ENCODE data around the gene BUD23. TPM values are rescaled to one million over a fixed set of nuclear protein-coding genes. Genes with fewer than 3 reads are reported as not detected.

The BUD23 gene
- total RNA-seq, 4 donors from 2014 or later, result 22.5 to 50.6 (median 39.3) TPM

GRCh38 chr7:73678862-73679261, 4.5 kb upstream of the BUD23 start:
- no peak for DNase-seq (ENCODE audit: low spot score in 2 of 2)
- peaks cover 0 to 49% (median 10%) of the 10 kb centered on the region in 3 donors for H3K36me3 ChIP-seq
- peaks cover 7 to 34% (median 14%) of the 10 kb centered on the region in 4 donors for H3K4me1 ChIP-seq
- no peak for TF ChIP-seq EP300 (IDR thresholded peaks at IDR 0.05)
- TF ChIP-seq POLR2A (IDR thresholded peaks at IDR 0.05), result no peak
- TF ChIP-seq CTCF (IDR thresholded peaks at IDR 0.05), result no peak
- H3K4me3 ChIP-seq, result no peak overlapping the region
- 92 to 94% methylated on average over 5 to 6 of the region's 6 CpGs for WGBS, 2 donors
- no peaks in the 10 kb centered on the region for H3K9me3 ChIP-seq
- no peaks in the 10 kb centered on the region for H3K27me3 ChIP-seq
- H3K27ac ChIP-seq, result no peak overlapping the region

DNA sequence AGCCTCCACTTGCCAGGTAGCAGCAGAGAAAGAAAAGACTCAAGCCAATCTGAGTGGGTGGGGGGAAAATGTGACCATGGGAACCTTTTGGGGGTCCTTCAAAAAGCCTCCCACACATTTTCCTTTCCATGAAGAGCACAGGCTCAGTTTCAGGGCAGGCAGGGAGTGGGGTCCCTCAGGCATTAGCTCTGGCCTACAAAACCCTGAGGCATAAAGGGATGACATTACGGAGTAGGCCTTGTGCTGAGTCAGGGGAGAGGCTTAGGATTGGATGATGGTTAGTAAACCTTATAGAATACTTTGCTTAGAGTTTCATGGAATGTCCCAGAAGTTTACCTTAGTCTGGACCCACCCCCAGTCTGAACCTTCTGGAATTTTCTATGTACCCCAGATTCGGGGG, 3.7 kb upstream of the BUD23 start:
- Histone ChIP-seq H3K4me3 (no peak overlapping the region), H3K27me3 (no peaks in the 10 kb centered on the region), H3K9me3 (no peaks in the 10 kb centered on the region), H3K36me3 (peaks cover 0 to 49% (median 10%) of the 10 kb centered on the region in 3 donors), H3K4me1 (peaks cover 7 to 42% (median 14%) of the 10 kb centered on the region in 4 donors), H3K27ac (no peak overlapping the region)
- TF ChIP-seq EP300 (IDR thresholded peaks at IDR 0.05) (no peak), CTCF (IDR thresholded peaks at IDR 0.05) (no peak), POLR2A (IDR thresholded peaks at IDR 0.05) (no peak)
- no peak for DNase-seq (ENCODE audit: low spot score in 2 of 2)
- 77 to 88% methylated on average over 2 of the region's 2 CpGs for WGBS, 2 donors

GRCh38 chr7:73680501-73680900, 2.9 kb upstream of the BUD23 start:
- DNase-seq (ENCODE audit: low spot score in 2 of 2), result no peak
- TF ChIP-seq EP300 (IDR thresholded peaks at IDR 0.05), result no peak
- no peak for TF ChIP-seq CTCF (IDR thresholded peaks at IDR 0.05)
- no peak for TF ChIP-seq POLR2A (IDR thresholded peaks at IDR 0.05)
- 88 to 91% methylated on average over 7 of the region's 7 CpGs for WGBS, 2 donors
- H3K9me3 ChIP-seq, result no peaks in the 10 kb centered on the region
- H3K4me1 ChIP-seq, result peaks cover 7 to 45% (median 14%) of the 10 kb centered on the region in 4 donors
- H3K4me3 ChIP-seq, result no peak overlapping the region
- H3K27ac ChIP-seq, result no peak overlapping the region
- no peaks in the 10 kb centered on the region for H3K27me3 ChIP-seq
- peaks cover 0 to 49% (median 10%) of the 10 kb centered on the region in 3 donors for H3K36me3 ChIP-seq

GRCh38 chr7:73681031-73681430, 2.4 kb upstream of the BUD23 start:
- no peak overlapping the region for H3K27ac ChIP-seq
- no peaks in the 10 kb centered on the region for H3K27me3 ChIP-seq
- 81 to 83% methylated on average over 8 of the region's 8 CpGs for WGBS, 2 donors
- DNase-seq (ENCODE audit: low spot score in 2 of 2), result no peak
- H3K9me3 ChIP-seq, result no peaks in the 10 kb centered on the region
- H3K4me1 ChIP-seq, result peaks cover 7 to 45% (median 14%) of the 10 kb centered on the region in 4 donors
- H3K36me3 ChIP-seq, result peaks cover 0 to 49% (median 10%) of the 10 kb centered on the region in 3 donors
- TF ChIP-seq EP300 (IDR thresholded peaks at IDR 0.05) (no peak), CTCF (IDR thresholded peaks at IDR 0.05) (no peak), POLR2A (IDR thresholded peaks at IDR 0.05) (no peak)
- no peak overlapping the region for H3K4me3 ChIP-seq

DNA sequence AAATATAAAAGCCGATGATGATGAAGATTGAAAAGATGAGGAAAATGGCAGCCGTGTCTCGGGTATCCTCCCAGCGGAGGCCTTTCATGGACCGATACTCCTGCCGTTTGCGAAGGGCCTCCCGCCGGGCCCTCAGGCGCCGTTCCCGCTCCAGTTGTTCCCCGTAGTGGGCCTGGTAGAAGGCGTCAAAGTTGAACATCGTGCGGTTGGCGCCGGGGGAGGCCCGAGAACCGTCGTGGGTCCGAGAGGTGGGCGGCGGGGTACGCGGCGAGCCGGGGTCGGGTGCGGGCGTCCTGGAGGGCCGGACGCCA, 697 bp upstream of the BUD23 start:
- no peak for DNase-seq (ENCODE audit: low spot score in 2 of 2)
- Histone ChIP-seq H3K36me3 (peaks cover 0 to 54% (median 9%) of the 10 kb centered on the region in 3 donors), H3K4me3 (peak overlapping the region; percentile 63 to 95 (median 78)), H3K27me3 (no peaks in the 10 kb centered on the region), H3K4me1 (peaks cover 7 to 45% (median 14%) of the 10 kb centered on the region in 4 donors), H3K9me3 (no peaks in the 10 kb centered on the region), H3K27ac (peak overlapping the region; percentile 2 to 88 (median 82))
- TF ChIP-seq EP300 (IDR thresholded peaks at IDR 0.05), result no peak
- no peak for TF ChIP-seq POLR2A (IDR thresholded peaks at IDR 0.05)
- no peak for TF ChIP-seq CTCF (IDR thresholded peaks at IDR 0.05)
- 0 to 1% methylated on average over 26 to 32 of the region's 33 CpGs for WGBS, 2 donors

Data from tibial nerve (tissue), 4 donors.